Amniotic stem cell (primary cell): ENCODE measurements around the gene EME2.

Source experiments
- DNase-seq: peaks from one replicate; lab custom pipeline; 2025; lab: John Stamatoyannopoulos, UW

EME2 gene

GRCh38 chr16:1818873-1819525 lies 46.4 kb downstream of the EME2 start:
- DNase-seq: no peak

- DNase-seq: no peak
Measured at GRCh38 chr16:1819611-1820010, 47.0 kb downstream of the EME2 start.

GRCh38 chr16:1820096-1820945 lies 47.7 kb downstream of the EME2 start:
- no peak for DNase-seq

GRCh38 chr16:1820946-1821290 lies 48.3 kb downstream of the EME2 start:
- no peak for DNase-seq

GRCh38 chr16:1821861-1822611 lies 49.4 kb downstream of the EME2 start:
- DNase-seq: no peak

GRCh38 chr16:1822801-1823200 lies 50.2 kb downstream of the EME2 start:
- no peak for DNase-seq

- no peak for DNase-seq
Measured at GRCh38 chr16:1823821-1824220, 51.2 kb downstream of the EME2 start.

- DNase-seq: no peak
Measured at GRCh38 chr16:1825381-1825863, 52.8 kb downstream of the EME2 start.
